OCI-LY1 (cell line): ENCODE data around the gene KDM4B.

Source experiments
- EZH2 ChIP-seq: fragments of 200-600 bp; sonication (generic), shearing (Covaris generic); IDR thresholded peaks from 2 replicates; pipeline ENCODE4 v1.8.0; 2017; ENCODE audit warnings: borderline replicate concordance, mixed run types, mild to moderate bottlenecking, antibody characterized with exemption, low read length, moderate library complexity, mixed read lengths
- TF ChIP-seq, protein P1 (sequence below): fragments of 200-600 bp; sonication (generic), shearing (Covaris generic); IDR thresholded peaks from 2 replicates; pipeline ENCODE4 v1.5.1; 2017; ENCODE audit warnings: mild to moderate bottlenecking, antibody characterized with exemption, low read length, moderate library complexity, mixed read lengths

DNA sequence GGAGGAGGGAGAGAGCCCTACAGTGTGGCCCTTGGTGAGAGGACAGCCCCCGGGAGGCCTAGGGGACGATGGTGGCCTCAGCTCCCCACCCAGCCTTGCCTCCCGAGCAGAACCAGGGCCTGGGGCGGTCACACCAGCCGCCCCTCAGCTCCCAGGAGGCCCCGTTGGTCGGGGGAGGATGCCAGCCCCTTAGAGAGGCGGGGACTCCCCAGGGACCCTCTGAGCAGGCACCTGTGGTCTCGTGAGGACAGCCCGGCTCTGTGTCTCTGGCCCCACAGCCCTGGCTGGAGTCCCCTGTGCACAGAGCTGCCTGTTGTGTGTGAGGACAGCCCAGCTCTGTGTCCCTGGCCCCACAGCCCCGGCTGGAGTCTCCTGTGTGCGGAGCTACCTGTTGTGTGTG lies 158.8 kb downstream of the KDM4B start:
- TF ChIP-seq, protein P1, sequence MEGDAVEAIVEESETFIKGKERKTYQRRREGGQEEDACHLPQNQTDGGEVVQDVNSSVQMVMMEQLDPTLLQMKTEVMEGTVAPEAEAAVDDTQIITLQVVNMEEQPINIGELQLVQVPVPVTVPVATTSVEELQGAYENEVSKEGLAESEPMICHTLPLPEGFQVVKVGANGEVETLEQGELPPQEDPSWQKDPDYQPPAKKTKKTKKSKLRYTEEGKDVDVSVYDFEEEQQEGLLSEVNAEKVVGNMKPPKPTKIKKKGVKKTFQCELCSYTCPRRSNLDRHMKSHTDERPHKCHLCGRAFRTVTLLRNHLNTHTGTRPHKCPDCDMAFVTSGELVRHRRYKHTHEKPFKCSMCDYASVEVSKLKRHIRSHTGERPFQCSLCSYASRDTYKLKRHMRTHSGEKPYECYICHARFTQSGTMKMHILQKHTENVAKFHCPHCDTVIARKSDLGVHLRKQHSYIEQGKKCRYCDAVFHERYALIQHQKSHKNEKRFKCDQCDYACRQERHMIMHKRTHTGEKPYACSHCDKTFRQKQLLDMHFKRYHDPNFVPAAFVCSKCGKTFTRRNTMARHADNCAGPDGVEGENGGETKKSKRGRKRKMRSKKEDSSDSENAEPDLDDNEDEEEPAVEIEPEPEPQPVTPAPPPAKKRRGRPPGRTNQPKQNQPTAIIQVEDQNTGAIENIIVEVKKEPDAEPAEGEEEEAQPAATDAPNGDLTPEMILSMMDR: no peak
- TF ChIP-seq EZH2: no peak
